ENCODE results near the gene RIGI.
"Not testable (repeated sequence)": the region's sequence is repeated elsewhere in the genome, so short reads cannot be mapped to it uniquely, and the experiment has no call there.

RIGI gene

GRCh38 chr9:32526041-32526706, at the start of gene RIGI:
RIGI (minus strand) TSS chr9:32526196; CDS start chr9:32526166, 30 bp downstream.
- peak; percentile 87 for DNase-seq

- no peak for DNase-seq
Measured at GRCh38 chr9:32574858-32575257, 48.9 kb upstream of the RIGI start.

GRCh38 chr9:32573821-32574220, 47.8 kb upstream of the RIGI start:
- DNase-seq, result no peak

GRCh38 chr9:32572900-32573523, 47.0 kb upstream of the RIGI start, which contains the start of gene NDUFB6:
NDUFB6 (minus strand) TSS chr9:32573159; CDS start chr9:32573060, 99 bp downstream.
- peak; percentile 96 for DNase-seq

- DNase-seq, result peak; percentile 73
Measured at GRCh38 chr9:32571969-32572899, 46.2 kb upstream of the RIGI start.

- no peak for DNase-seq
Measured at GRCh38 chr9:32570262-32570661, 44.3 kb upstream of the RIGI start.

- no peak for DNase-seq
Measured at GRCh38 chr9:32566770-32567169, 40.8 kb upstream of the RIGI start.

- DNase-seq, result no peak
Measured at GRCh38 chr9:32565967-32566366, 40.0 kb upstream of the RIGI start.

- no peak for DNase-seq
Measured at GRCh38 chr9:32558408-32558934, 32.5 kb upstream of the RIGI start.

- DNase-seq, result no peak
Measured at GRCh38 chr9:32554591-32554990, 28.6 kb upstream of the RIGI start.

GRCh38 chr9:32554107-32554506, 28.1 kb upstream of the RIGI start:
- DNase-seq, result no peak

GRCh38 chr9:32552172-32552872, 26.3 kb upstream of the RIGI start, which contains the start of the genes SMIM27 and TOPORS:
SMIM27 (plus strand) TSS chr9:32552327; CDS start chr9:32552435, 108 bp downstream.
TOPORS (minus strand) TSS chr9:32552586; CDS start chr9:32552436, 150 bp downstream.
- peak; percentile 98 for DNase-seq

- peak; percentile 90 for DNase-seq
Measured at GRCh38 chr9:32551276-32552051, 25.5 kb upstream of the RIGI start.

GRCh38 chr9:32550562-32551275, 24.7 kb upstream of the RIGI start:
- peak; percentile 98 for DNase-seq

- peak; percentile 38 for DNase-seq
Measured at GRCh38 chr9:32550150-32550561, 24.2 kb upstream of the RIGI start.

GRCh38 chr9:32548213-32548612, 22.2 kb upstream of the RIGI start:
- DNase-seq, result not testable (repeated sequence)

- no peak for DNase-seq
Measured at GRCh38 chr9:32545884-32546283, 19.9 kb upstream of the RIGI start.

GRCh38 chr9:32543047-32543446, 17.1 kb upstream of the RIGI start:
- no peak for DNase-seq

- DNase-seq, result no peak
Measured at GRCh38 chr9:32533816-32534215, 7.8 kb upstream of the RIGI start.

- no peak for DNase-seq
Measured at GRCh38 chr9:32533336-32533735, 7.3 kb upstream of the RIGI start.

- no peak for DNase-seq
Measured at GRCh38 chr9:32526707-32527048, 682 bp upstream of the RIGI start.
